ENCODE measurements around the gene ZNF253.
A peak's percentile ranks its signal among the peaks of the same experiment; 100 is the strongest.
"Not testable (repeated sequence)": the region's sequence is repeated elsewhere in the genome, so short reads cannot be mapped to it uniquely, and the experiment has no call there.

The ZNF253 gene

DNA sequence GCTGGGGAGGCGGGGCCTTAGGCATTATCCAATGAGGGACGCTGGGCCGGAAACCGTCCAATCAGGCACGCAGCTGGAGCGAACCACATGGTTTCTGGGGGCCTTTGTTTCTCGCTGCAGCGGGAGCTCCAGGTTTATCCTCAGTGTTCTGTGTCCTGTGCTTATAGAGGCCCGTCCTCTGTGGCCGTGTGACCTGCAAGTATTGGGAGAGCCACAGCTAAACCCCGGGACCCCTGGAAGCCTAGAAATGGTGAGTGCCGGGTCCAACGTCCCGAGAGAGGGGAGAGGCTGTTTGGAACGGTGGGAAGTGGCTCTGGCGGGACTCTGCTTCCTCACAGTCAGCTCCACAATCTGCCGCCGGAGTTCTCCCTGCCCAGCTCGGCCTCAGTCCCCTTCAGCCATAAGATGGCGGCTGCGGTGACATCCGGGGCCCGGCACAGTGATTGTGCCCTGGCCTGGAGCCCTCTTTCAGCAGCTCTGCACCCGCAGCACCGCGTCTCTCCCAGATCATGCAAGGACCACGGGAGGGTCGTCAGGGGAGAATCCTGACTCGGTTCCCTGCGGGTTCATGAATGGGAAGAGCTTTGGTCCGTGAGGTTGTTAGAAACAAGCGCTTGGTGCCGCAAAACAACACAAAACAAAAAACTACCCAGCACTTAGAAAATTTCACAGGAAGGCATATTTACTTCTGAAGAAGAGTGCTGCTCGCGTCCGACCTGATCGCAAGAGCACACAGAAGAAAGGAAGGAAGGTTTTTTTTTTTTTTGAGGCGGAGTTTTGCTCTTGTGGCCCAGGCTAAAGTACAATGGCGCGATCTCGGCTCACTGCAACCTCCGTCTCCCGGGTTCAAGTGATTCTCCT lies at the start of gene ZNF253:
Gene ZNF253, plus strand, starts transcription at position 133 of the 861 bp plus-strand sequence. Its CDS starts 115 bp downstream, at position 248.
- DNase-seq = peak; percentile 93

DNA sequence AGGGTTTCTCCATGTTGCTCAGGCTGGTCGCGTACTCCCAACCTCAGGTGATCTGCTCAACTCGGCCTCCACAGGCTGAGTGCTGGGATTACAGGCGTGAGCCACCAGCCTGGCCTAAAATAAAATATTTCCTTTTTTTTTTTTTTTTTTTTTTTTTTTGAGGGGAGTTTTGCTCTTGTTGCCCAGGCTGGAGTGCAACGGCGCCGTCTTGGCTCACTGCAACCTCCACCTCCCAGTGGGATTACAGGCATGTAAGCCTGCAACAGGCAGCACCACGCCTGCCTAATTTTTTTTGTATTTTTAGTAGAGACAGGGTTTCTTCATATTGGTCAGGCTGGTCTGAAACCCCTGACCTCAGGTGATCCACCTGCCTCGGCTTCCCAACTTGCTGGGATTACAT lies 49.0 kb upstream of the ZNF253 start:
- no peak for DNase-seq

DNA sequence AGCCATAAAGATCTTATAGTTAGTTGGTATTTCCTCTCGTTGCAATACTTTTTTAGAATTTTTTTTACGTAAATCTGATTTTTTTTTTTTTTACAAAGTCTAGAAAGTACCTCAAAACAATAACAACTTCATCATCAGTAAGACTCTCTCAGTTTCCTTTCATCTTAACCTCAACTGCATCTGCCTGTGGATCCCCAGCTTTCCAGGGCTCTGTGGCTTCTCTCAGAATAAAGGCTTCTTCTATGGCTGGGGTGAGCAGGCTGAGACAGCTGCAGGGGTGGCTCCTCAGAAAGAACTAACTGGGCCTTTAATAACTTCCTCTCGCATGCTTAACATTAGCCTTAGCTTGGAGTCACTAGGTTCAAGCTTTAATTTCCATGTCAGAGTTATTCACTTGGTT lies 48.3 kb upstream of the ZNF253 start:
- no peak for DNase-seq

GRCh38 chr19:19820774-19821320 lies 44.8 kb upstream of the ZNF253 start:
- DNase-seq = no peak

DNA sequence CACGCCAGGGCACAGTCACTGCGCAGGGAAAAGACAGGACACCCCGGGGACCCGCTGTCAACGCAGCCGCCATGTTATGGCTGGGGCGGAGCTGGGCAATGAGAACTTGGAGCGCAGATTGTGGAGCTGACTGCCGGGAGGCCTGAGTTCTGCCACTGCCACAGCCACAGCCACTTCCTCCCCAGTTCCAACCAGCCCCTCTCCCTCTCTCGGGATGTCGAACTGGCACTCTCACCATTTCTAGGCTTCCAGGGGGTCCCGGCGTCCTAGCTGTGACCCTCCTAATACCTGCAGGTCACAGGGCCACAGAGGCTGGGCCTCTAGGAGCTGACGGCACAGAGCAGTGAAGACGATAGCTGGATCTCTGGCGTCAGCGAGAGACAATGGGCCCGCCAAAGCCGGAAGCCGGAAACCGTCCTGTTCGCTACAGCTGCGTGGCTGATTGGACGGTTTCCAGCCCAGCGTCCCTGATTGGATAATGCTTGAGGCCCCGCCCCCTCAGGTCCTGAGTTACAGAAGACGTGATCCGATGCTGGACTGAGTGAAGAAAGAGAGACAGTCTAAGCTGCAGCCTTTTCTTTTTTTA lies 44.2 kb upstream of the ZNF253 start, which contains the start of gene ZNF506:
Gene ZNF506, minus strand, starts transcription at position 385 of the 586 bp plus-strand sequence. Its CDS starts 147 bp downstream, at position 238.
- peak; percentile 93 for DNase-seq

GRCh38 chr19:19821976-19822375 lies 43.7 kb upstream of the ZNF253 start:
- DNase-seq = not testable (repeated sequence)

GRCh38 chr19:19823916-19824315 lies 41.8 kb upstream of the ZNF253 start:
- no peak for DNase-seq

DNA sequence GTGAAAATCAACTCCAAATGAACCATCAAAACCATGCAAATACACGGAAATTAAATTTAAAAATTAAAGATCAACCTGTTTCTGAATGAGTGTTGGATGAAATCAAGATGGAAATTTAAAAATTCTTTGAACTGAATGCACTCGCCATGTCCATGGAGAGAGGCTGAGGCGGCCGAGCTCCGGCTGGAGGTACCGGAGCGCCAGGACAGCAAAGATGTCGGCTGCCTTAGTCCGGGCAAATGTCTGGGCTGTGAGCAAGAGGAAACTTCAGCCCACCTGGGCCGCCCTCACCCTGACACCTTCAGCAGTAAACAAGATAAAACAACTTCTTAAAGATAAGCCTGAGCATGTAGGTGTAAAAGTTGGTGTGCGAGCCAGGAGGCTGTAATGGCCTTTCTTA lies 38.8 kb upstream of the ZNF253 start:
- no peak for DNase-seq

DNA sequence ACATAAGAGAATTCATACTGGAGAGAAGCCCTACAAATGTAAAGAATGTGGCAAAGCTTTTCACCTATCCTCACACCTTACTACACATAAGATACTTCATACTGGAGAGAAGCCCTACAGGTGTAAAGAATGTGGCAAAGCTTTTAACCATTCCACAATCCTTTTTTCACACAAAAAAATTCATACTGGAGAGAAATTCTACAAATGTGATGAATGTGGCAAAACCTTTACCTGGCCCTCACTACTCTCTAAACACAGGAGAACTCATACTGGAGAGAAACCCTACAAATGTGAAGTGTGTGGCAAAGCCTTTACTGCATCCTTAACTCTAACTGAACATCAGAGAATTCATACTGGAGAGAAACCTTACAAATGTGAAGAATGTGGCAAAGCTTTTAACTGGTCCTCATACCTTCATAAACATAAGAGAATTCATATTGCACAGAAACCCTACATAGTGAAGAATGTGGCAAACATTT lies 30.1 kb upstream of the ZNF253 start:
- no peak for DNase-seq

DNA sequence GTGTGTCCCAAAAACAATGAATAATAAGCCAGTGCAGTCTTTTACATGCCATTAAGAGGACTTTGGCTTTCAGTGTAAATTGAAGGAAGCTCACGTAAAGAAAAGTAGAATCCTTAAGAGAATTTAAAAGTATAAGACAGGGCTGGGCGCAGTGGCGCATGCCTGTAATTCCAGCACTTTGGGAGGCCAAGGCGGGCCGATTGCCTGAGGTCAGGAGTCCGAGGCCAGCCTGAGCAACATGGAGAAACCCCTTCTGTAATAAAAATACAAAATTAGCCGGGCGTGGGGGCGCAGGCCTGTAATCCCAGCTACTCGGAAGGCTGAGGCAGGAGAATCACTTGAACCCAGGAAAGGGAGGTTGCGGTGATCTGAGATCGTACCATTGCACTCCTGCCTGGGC lies 17.9 kb upstream of the ZNF253 start:
- no peak for DNase-seq

GRCh38 chr19:19849056-19849455 lies 16.6 kb upstream of the ZNF253 start:
- no peak for DNase-seq

GRCh38 chr19:19851740-19852139 lies 13.9 kb upstream of the ZNF253 start:
- DNase-seq = not testable (repeated sequence)

DNA sequence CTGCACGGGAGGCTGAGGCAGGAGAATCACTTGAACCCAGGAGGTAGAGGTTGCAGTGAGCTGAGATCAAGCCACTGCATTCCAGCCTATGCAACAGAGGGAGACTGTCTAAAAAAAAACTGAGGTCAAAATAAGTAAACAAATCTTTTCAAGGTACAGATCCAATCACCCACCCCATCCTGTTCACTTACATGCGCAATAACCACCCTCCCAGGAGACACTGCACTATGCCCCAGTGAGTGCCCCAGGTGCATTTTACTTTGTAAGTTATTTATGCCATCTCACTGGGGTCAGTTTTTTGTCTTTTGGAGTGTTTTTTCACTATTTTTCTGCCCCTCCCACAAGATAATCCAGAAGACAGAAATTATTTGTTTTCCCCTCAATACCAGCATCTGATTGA lies 6.9 kb upstream of the ZNF253 start:
- no peak for DNase-seq

GRCh38 chr19:19860756-19861390 lies 4.8 kb upstream of the ZNF253 start:
- DNase-seq = no peak

DNA sequence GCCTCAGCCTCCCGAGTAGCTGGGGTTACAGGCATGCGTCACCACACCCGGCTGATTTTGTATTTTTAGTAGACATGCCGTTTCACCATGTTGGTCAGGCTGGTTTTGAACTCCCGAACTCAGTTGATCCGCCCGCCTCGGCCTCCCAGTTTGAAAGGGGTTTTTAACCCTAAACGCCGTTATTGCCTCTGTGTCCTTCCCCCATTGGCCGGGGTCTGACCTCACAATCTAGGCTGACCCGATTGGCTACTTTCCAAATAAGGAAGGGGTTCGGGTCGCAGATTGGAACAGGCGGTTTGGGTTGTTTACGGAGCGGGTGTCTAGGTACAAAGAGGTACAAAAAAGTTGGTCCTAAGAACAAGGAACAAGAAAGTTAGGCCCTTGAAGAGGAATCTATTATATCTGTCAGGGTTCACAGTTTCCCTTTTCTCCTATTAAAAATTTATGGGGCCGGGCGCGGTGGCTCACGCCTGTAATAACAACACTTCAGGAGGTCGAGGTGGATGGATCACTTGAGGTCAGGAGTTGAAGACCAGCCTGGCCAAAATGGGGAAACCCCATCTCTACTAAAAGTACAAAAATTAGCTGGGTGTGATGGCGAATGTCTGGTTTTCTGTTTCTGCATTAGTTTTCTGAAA lies 1.0 kb downstream of the ZNF253 start:
- peak; percentile 17 for DNase-seq

- not testable (repeated sequence) for DNase-seq
Observed at GRCh38 chr19:19870086-19870485, 4.4 kb downstream of the ZNF253 start.

GRCh38 chr19:19871932-19872331 lies 6.2 kb downstream of the ZNF253 start:
- no peak for DNase-seq

DNA sequence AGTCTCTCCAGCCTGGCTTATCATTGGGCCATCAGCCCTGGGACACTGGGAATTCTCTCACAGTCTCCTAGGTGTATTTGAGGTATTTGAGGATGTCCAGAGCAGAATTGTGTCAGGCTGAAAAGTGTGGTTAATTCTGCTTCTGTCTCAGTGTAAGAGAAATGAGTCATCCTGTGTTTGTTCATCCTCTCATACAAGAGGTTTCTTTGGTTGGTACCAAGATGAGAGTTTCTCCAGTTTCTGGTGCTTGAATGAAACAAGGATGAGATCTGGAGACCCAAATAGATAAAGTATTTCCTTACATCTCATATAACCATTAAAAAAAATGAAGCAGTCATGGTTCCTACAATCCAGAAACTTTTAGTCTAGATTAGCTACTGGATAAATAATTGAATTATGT lies 7.7 kb downstream of the ZNF253 start:
- DNase-seq = no peak

- no peak for DNase-seq
Observed at GRCh38 chr19:19877724-19878123, 12.0 kb downstream of the ZNF253 start.

GRCh38 chr19:19884583-19884982 lies 18.9 kb downstream of the ZNF253 start:
- no peak for DNase-seq

DNA sequence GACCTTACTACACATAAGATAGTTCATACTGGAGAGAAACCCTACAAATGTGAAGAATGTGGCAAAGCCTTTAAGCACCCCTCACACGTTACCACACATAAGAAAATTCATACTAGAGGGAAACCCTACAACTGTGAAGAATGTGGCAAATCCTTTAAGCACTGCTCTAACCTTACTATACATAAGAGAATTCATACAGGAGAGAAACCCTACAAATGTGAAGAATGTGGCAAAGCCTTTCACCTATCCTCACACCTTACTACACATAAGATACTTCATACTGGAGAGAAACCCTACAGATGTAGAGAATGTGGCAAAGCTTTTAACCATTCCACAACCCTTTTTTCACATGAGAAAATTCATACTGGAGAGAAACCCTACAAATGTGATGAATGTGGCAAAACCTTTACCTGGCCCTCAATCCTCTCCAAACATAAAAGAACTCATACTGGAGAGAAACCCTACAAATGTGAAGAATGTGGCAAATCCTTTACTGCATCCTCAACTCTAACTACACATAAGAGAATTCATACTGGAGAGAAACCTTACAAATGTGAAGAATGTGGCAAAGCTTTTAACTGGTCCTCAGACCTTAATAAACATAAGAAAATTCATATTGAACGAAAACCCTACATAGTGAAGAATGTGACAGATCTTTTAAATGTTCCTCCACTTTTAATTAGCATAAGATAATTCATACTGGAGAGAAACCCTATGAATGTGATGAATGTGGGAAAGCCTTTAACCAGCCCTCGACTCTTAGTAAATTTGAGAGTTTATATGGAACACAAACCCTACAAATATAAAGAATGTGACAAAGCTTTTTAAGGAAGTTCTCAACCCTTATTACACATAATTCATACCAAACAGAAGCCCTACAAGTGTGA lies 26.6 kb downstream of the ZNF253 start:
- not testable (repeated sequence) for DNase-seq
